D721Med (cell line): Measurements from ENCODE around the gene BRINP2.

Source experiments
- DNase-seq: peaks from one replicate; pipeline ENCODE4 v3.0.0; 2011; ENCODE audit warnings: low spot score; ENCODE audit not compliant: insufficient read length
- FAIRE-seq: peaks from 2 replicates; lab custom pipeline; 2011; peaks lifted over from hg19 to GRCh38; lab: Jason Lieb, UNC
- TF ChIP-seq, protein P1 (sequence below): IDR thresholded peaks from 2 replicates; pipeline ENCODE4 v1.5.1; 2012; ENCODE audit warnings: mild to moderate bottlenecking, control low read depth; ENCODE audit not compliant: insufficient read depth; ENCODE audit errors: missing control alignments

The BRINP2 gene

DNA sequence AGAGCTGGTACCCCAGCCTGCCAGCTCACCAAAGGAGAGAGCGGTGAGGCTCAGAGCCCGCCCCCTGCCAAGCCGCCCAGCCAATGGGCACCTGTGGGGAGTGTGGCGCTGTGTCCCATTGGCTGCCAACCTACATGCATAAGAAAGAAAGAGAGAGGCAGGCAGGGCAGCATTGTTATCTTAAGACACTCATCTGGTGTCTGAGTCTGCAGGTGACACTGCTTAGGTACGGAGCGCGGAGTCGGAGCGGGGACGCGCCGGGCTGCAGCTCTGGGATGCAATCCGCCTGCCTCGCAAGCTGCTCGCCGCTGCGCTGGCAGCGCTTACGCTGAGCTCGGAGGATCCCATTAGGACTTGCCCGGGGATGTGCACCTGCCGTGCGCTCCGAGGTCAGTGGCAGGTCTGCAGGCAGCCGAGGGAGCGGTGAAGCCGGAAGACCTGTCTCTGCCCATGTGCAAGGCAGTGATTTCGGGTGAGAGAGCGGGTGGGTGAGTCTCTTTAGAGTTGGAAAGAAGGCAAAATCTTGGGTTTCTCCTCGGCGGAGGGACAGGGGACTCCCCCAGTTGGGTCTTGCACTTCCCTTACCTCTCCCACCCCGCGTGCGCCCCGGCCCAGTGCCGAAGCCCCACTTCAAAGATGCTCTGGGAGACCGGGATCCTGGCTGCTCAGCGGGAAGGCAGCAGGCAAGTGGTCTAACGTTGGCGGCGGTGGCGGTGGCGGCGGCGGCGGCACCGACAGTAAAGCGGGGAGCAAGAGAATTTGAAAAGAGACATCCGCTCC lies at the start of gene BRINP2:
Gene BRINP2, plus strand, starts transcription at position 203 of the 780 bp plus-strand sequence. CDS start 58,919 bp downstream, outside the sequence.
- DNase-seq (peak; percentile 85), FAIRE-seq (peak; percentile 6)
- TF ChIP-seq, protein P1, sequence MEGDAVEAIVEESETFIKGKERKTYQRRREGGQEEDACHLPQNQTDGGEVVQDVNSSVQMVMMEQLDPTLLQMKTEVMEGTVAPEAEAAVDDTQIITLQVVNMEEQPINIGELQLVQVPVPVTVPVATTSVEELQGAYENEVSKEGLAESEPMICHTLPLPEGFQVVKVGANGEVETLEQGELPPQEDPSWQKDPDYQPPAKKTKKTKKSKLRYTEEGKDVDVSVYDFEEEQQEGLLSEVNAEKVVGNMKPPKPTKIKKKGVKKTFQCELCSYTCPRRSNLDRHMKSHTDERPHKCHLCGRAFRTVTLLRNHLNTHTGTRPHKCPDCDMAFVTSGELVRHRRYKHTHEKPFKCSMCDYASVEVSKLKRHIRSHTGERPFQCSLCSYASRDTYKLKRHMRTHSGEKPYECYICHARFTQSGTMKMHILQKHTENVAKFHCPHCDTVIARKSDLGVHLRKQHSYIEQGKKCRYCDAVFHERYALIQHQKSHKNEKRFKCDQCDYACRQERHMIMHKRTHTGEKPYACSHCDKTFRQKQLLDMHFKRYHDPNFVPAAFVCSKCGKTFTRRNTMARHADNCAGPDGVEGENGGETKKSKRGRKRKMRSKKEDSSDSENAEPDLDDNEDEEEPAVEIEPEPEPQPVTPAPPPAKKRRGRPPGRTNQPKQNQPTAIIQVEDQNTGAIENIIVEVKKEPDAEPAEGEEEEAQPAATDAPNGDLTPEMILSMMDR, result no peak

DNA sequence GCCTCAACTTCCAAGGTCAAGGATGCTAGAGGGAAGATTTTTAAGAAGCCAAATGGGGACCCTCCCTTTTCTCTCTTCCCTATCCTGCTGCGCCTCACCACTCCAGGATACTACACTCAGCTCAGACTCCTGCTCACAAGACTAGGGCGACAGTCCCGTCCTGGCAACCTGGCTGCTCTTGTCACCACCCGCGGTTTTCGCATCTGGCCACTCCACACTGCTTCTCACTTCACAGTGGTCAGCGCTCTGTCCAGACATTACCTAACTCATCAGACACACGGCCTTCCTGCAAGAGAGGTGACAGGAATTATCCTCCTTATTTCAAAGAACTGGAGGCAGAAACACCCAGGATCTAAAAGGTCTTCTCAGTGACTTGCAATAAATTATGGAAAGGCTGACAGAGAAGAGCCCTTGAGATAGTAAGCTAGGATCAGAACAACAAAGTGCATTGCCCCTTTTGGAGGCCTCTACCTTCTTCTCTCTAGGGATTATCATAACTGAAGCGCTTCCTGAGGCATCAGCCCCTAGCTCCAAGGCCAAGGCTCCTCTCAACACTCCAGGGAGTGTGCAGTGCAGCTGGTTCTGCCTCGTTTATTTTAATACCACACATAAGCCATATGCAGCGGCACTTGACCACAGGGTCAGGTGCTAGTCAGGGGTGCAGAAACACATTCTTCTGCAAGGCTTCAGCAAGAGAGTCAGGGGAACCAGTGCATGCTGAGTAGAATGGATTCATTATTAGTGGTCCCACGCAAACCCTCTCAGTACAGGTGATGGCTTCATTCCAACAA lies 48.1 kb upstream of the BRINP2 start:
- TF ChIP-seq, protein P1, result no peak
- DNase-seq (no peak), FAIRE-seq (no peak)

- DNase-seq (no peak), FAIRE-seq (peak; percentile 41)
- TF ChIP-seq, protein P1, result no peak
Observed at GRCh38 chr1:177124577-177125278, 46.0 kb upstream of the BRINP2 start.

DNA sequence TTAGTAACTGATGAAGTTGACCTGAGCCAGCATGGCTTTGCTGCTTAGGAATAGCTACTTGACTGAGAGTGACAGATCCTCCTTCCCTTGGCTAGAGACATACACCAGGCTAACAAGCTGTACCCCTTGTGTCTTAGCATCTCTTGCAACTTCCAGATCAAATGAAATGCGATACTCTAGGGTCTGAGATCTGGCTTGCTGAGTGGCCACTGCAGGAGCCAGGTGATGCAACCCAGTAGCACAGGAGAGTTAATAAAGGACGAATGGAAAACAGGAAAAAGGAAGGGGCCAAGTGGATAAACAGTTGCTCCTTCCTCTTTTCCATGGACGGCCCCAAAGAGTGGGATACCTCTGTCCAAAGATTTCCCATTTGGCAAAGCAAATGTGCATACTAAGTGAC lies 44.5 kb upstream of the BRINP2 start:
- no peak for DNase-seq
- FAIRE-seq, result no peak
- TF ChIP-seq, protein P1, result no peak

GRCh38 chr1:177128665-177129281 lies 42.0 kb upstream of the BRINP2 start:
- FAIRE-seq (no peak), DNase-seq (no peak)

GRCh38 chr1:177130451-177130945 lies 40.3 kb upstream of the BRINP2 start:
- TF ChIP-seq, protein P1, result no peak
- DNase-seq (no peak), FAIRE-seq (no peak)

More at GRCh38 chr1:177128665-177129281, 42.0 kb upstream of the BRINP2 start:
- TF ChIP-seq, protein P1, result no peak
